ENCODE results near the gene KRT79.

- TF ChIP-seq ZNF8 (CRISPR knock-in tag; IDR thresholded peaks at IDR 0.05), result no peak
- no peak for TF ChIP-seq ZFP3 (CRISPR knock-in tag; IDR thresholded peaks at IDR 0.05)
- no peak for TF ChIP-seq OSR1 (CRISPR knock-in tag; IDR thresholded peaks at IDR 0.05)
- no peak for TF ChIP-seq ZFP30 (CRISPR knock-in tag; IDR thresholded peaks at IDR 0.05)
- TF ChIP-seq TOX (CRISPR knock-in tag; IDR thresholded peaks at IDR 0.05; ENCODE audit: borderline replicate concordance), result no peak
- TF ChIP-seq CSDC2 (CRISPR knock-in tag; IDR thresholded peaks at IDR 0.05), result no peak
- TF ChIP-seq PATZ1 (CRISPR knock-in tag; IDR thresholded peaks at IDR 0.05; ENCODE audit: borderline replicate concordance), result no peak
- no peak for TF ChIP-seq ISL1 (CRISPR knock-in tag; IDR thresholded peaks at IDR 0.05)
- no peak for TF ChIP-seq CREB5 (CRISPR knock-in tag; IDR thresholded peaks at IDR 0.05; ENCODE audit: low read depth)
- no peak for TF ChIP-seq RARB (CRISPR knock-in tag; IDR thresholded peaks at IDR 0.05)
- no peak for TF ChIP-seq POU6F1 (CRISPR knock-in tag; IDR thresholded peaks at IDR 0.05; ENCODE audit: borderline replicate concordance, low read depth)
- no peak for TF ChIP-seq PPARA (CRISPR knock-in tag; IDR thresholded peaks at IDR 0.05; ENCODE audit: borderline replicate concordance)
- no peak for TF ChIP-seq ZC3H10 (CRISPR knock-in tag; IDR thresholded peaks at IDR 0.05)
- TF ChIP-seq ARNTL (CRISPR knock-in tag; IDR thresholded peaks at IDR 0.05; ENCODE audit: borderline replicate concordance, low read depth), result no peak
These were observed 59.4 kb downstream of the KRT79 start for GRCh38 chr12:52774629-52775250.

Measured in SK-N-SH treated with all-trans-retinoic acid at 6 μM for 48 hours (cell line).